HG03442 (cell line): ENCODE measurements around the gene WDR20.
"Not testable (repeated sequence)": the region's sequence is repeated elsewhere in the genome, so short reads cannot be mapped to it uniquely, and the experiment has no call there.

ENCODE experiments used
- ATAC-seq: cut with Tn5 transposase; IDR thresholded peaks from one replicate; pipeline ENCODE4 v1.9.1; 2021; ENCODE audit warnings: mild to moderate bottlenecking, moderate library complexity; ENCODE audit not compliant: unreplicated experiment

The WDR20 gene, protein sequence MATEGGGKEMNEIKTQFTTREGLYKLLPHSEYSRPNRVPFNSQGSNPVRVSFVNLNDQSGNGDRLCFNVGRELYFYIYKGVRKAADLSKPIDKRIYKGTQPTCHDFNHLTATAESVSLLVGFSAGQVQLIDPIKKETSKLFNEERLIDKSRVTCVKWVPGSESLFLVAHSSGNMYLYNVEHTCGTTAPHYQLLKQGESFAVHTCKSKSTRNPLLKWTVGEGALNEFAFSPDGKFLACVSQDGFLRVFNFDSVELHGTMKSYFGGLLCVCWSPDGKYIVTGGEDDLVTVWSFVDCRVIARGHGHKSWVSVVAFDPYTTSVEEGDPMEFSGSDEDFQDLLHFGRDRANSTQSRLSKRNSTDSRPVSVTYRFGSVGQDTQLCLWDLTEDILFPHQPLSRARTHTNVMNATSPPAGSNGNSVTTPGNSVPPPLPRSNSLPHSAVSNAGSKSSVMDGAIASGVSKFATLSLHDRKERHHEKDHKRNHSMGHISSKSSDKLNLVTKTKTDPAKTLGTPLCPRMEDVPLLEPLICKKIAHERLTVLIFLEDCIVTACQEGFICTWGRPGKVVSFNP

DNA sequence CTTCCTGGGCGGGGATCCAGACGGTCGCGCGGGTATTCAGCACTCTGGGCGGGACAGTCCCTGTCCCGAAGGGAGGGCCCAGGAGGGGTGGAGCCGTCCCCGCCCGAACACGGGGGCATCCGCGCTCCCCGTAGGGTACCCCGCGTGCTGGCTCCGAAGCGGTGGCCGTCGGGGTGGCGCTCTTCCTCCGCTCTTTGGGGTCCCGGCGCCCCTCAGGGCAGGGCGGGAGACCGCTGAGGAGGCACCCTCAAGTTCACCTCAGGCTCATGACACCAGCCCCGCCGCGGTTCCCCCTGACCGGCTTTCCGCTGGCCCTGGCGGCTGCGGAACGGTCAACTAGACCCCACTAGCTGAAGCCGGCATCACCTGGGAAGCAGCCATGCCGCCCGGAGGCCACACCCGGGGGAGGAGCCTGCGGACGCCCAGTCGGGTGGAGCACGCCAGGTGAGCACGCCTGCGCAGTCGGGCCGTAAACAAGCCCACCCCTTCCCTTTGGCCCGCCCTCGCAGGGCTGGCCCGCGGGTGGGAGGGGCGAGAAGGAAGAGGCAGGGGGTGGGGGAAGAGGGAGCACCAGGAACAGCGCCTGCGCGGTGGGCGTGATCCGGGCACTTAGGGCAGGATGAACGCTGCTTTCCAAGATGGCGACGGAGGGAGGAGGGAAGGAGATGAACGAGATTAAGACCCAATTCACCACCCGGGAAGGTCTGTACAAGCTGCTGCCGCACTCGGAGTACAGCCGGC, at the start of gene WDR20:
TSS of gene WDR20 (plus strand) at position 612 of the 741 bp plus-strand sequence. CDS start at position 639, 27 bp downstream.
- peak; percentile 91 for ATAC-seq

DNA sequence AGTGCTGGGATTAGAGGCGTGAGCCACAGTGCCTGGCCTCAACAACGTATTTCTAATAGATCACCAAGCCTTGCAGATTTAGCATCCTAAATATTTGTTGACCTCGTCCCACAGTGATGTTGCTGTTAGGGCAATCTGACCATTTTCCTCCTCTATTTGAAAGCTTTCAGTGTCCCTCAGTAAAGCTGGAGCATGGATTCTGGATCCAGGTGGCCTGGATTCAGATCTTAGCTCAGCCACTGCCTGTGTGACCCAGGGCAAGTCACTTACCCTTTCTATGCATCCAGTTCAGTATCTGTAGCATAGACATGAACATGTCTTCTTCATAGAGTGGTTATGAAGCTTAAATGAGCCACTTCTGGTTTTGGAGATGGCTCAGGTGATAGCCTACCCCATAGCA, 49.0 kb upstream of the WDR20 start:
- no peak for ATAC-seq

DNA sequence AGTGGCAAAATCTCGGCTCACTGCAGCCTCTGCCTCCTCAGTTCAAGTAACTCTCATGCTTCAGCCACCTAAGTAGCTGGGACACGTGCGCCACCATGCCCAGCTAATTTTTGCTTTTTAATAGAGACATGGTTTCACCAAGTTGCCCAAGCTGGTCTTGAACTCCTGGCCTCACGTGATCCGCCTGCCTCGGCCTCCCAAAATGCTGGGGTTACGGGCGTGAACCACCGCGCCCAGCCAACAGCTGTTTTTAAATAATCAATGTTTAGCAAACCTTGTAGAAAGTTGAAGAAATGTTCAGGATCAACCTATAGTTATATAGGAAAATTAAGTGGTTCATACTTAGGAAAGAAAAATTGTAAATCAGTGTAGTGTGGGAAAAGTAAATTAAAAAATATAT, 46.9 kb upstream of the WDR20 start:
- ATAC-seq, result no peak

DNA sequence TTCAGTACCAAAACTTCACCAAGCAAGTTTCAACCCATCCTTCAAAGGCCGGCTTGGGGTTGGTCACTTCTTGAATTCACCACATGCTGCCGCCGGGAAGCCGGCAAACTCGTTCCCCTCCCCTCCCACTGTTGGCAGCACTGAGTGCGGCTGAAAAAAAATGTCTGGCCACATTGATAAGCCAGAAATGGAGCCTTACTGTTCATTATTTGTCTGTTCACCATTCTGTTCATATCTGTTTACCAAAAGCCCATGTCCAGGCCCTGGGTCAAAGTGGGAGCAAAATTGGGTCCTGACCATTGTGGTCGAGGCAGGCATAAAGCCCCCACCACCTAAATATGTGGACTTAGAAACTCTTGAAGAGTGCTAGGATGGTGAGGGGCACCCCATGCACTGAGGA, 45.6 kb upstream of the WDR20 start:
- no peak for ATAC-seq

DNA sequence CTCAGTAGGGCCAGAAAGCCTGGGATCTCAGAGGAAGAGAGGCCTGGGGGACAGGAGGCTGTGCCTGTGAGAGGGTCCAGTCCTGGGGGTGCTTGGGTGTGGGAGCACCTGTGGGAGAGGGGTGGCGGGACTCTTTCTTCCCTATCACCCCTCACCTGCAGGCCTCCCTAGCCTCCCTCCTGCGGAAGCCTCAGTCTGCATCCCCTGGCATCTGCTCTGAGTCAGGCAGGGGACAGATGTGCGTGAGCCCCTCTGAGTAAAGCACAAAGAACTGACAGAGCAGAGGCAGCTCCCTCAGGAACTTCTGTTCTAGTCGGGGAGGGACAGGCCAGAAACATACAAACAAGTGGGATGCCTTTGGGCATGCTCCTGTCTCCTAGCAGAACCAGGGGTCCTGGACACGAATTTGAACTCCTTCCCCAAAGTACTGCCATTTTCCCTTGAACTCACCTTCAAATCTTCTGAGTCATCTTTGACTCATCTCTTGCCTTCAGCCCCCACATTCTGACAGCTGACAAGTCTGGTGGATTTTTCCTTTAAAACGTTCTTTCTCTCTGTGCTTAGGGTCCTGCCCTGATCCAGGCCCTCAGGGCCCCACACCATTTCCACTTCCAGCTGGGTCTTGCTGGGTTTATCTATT, 44.3 kb upstream of the WDR20 start:
- no peak for ATAC-seq

DNA sequence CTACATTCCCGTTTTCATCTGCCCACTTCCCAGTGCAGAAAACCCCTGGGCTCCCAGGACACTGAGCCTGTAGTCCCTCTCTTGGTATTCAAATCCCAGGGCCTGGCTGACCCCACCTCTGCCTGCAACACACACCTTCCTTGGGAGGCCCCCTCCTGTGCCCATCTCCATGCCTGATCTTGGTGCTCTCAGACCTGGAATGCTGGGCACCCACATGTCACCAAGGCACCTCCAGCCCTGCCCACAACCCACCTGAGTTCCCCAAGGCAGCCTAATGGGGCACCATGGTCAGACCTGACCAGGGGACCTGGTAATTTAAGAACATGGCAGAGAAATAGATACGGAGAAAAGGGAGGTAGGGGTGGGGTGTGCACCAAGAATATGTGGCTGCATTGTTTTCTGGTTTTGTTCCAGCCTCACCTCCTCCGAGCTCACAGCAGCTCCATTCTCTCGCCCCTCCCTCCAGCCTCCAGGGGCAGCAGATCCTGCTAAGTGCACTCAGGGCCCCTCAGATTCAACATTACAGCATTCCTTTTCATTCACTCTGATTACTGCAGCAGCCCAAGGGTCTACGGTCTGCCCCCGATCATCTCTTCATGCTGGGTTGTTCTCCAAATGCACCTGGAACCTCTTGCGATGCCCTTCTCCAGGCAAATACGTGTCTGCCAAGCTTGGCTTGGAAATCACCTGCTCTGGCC, 43.7 kb upstream of the WDR20 start:
- ATAC-seq, result no peak

DNA sequence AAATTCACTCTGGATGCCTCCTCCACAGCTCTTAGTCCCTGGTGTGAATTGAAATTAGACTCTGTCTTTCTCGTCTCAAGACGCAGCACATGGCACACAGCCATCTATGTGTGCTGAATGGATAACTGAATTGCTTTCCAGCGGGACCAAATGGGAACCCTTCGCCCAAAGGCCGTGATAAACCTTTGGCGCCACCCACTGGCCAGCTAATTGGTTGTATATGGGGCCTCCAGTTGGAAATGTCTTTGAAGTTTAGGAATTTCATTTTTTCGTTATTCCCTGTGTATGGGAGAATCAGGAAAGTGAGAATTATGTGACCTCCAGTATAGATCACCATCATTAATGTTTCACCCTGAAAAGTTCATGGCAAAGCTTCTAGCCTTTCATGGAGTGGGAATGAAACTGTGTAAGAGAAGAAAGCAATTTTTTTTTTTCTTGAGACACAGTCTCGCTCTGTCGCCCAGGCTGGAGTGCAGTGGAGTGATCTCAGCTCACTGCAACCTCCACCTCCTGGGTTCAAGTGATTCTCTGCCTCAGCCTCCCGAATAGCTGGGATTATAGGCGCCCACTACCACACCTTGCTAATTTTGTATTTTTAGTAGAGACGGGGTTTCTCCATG, 43.0 kb upstream of the WDR20 start:
- no peak for ATAC-seq

DNA sequence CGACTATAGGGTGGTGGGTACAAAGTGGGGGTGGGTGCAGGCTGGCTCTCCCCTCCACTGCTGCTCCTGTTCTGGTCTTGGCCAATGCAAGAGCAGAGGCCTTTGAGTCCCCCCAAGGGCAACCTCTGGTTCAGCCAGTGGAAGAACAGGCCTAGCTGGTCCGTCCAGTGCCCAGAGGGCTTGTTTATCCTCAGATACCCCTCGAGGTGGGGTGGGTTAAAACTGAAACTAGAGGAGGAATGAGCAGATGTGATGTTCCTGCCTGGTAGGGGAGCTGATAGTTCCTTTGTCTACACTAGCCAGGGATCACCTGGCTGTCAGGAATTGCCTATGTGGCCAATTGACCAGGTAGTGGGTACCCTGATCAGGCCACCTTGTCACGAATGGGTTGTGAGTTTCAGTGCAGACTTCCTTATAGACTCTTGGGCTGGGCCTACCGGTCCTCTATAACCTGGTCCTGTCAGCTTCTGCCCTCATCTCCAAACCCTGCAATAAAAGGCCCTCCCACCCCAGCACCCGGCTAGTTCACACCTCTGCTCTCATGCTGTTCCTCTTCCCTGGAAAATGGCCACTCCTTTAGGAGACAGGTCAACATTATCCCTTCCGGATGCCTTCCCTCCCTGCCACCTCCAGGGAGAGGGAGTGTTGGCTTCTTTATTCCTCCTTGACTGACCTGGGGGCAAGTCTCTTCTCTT, 42.1 kb upstream of the WDR20 start:
- no peak for ATAC-seq

DNA sequence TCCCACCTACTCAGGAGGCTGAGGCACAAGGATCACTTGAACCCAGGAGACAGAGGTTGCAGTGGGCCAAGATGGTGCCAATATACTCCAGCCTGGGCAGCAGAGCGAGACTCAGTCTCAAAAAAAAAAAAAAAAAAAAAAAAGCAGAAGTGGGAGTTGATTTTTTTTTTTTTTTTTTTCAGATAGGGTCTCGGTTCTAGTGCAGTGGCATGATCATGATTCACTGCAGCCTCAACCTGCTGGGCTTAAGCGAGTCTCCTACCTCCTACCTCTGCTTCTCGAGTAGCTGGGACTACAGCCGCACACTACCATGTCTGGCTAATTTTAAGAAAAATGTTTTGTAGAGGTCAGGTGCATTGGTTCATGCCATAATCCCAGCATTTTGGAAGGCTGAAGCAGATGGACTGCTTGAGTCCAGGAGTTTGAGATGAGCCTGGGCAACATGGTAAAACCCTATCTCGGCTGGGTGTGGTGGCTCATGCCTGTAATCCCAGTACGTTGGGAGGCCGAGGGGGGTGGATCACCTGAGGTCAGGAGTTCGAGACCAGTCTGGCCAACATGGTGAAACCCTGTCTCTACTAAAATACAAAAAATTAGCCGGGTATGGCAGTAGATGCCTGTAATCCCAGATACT, 36.5 kb upstream of the WDR20 start:
- no peak for ATAC-seq

DNA sequence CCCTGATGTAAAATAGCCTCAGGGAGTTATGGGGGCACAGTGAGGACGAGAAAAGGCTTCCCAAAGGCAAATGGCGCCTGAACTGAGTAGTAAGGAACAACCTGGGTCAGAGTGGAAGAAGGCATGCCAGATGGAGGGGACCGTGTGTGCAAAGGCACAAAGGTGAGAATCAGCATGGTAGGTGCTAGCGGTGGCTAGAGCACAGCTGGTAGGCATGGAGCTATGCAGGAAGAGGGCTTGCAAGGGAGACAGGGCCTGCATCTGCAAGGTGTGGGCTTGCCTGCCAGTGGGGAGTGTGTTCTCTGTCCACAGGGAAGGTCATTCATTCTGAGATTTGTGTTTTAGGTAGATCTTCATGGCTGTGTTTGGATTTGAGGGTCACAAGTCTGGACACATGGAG, 34.3 kb upstream of the WDR20 start:
- no peak for ATAC-seq

DNA sequence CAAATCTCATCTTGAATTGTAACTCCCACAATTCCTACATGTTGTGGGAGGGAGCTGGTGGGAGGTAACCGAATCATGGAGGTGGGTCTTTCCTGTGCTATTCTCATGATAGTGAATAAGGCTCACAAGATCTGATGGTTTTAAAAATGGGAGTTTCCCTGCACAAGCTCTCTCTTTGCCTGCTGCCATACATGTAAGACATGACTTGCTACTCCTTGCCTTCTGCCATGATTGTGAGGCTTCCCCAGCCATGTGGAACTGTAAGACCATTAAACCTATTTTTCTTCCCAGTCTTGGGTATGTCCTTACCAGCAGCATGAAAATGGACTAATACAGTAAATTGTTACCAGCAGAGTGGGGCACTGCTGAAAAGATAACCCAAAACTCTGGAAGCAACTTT, 30.4 kb upstream of the WDR20 start:
- not testable (repeated sequence) for ATAC-seq

DNA sequence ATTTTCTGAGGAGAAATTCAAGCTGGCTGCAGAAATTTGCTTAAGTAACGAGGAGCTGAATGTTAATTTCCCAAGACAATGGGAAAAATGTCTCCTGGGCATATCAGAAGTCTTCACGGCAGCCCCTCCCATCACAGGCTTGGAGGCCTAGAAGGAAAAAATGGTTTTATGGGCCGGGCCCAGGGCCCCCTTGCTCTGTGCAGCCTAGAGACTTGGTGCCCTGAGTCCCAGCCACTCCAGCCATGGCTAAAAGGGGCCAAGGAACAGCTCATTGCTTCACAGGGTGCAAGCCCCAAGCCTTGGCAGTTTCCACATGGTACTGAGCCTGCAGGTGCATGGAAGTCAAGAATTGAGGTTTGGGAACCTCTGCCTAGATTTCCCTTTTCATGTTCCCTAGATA, 28.6 kb upstream of the WDR20 start:
- no peak for ATAC-seq

DNA sequence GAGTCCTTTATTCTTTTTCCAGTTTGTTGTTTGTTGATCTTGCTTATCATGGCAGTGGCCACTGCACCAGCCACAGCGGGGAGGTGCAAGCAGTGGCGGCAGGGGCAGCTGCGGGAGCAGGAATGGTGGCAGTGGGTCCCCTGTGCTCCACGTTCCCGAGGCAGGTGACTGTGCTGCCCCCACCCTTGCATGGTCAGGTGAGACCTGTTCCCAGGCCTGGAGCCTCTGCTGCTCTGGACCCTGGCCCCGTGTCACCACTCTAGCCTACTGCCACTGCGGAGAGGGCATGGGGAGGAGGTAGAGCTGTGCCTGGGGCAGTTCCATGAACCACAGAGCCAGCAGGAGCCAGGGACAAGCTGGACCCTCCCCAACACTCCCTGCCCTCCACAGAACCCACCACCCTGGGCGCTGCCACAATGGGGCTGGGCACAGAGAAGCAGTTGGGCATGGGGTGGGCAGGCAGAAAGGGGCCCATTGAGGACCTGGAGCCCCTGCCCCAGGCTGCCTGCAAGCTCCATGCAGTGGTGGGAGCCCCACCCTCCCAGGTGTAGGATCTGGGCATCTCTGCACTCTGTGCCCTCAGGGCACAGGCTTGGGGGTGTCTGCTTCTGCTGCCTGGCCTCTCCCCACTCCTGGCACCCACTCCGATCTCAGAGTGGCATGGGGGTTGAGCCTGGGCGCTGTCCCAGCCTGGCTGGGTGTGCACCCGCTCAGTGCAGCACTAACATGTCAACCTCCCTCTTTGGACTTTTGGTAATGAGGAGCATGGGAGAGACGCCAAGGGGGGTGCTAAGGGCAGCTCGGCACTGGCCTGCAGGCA, 23.1 kb upstream of the WDR20 start:
- no peak for ATAC-seq

DNA sequence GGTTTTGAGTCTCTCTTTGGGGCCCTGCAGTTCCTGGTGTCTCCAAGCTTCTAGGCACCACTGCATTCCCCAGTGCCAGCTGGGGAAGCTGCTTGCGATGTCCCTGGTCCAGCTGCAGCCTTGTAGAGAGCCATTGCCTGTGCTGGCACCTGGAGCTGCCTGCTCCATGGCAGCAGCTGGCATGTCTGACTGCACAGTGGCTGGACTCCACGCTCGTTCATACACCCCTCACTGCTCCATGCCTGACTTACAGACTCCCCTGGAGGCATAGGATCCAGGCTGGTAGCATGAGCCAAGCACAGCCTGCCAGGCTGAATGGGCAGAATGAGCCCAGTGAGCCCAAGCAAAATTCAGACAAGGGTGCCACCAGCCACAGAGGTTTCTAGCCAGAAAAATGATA, 21.8 kb upstream of the WDR20 start:
- no peak for ATAC-seq

DNA sequence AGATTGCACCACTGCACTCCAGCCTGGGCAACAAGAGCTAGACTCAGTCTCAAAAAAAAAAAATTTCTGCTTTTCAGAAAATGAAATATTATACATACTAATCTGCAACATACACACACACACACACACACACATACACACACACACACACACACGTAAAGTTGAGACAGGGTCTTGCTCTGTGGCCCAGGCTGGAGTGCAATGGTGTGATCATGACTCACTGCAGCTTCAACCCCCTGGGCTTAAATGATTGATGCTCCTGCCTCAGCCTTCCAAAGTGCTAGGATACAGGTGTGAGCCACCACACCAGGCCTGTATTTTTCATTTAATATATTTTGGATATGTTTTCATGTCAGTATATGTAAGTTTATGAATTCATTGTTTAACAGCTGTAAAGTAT, 18.8 kb upstream of the WDR20 start:
- ATAC-seq, result no peak

DNA sequence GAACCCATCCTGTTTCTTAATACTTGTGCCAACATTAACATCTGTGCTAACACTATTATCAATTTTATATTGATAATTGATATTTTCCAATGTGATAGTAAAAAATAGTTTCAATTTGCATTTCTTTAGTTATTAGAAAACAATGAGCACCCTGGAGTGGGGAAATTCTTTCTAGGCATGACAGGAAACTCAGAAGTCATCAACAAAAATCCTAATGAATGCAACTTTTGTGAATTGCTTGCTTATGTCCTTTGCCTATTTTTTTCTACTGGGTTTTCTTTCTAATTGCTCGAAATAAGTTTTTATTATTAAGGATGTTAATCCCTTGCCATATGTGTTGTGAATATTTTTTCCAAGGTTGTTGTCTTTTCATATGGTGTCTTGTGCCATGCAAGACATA, 18.1 kb upstream of the WDR20 start:
- no peak for ATAC-seq

DNA sequence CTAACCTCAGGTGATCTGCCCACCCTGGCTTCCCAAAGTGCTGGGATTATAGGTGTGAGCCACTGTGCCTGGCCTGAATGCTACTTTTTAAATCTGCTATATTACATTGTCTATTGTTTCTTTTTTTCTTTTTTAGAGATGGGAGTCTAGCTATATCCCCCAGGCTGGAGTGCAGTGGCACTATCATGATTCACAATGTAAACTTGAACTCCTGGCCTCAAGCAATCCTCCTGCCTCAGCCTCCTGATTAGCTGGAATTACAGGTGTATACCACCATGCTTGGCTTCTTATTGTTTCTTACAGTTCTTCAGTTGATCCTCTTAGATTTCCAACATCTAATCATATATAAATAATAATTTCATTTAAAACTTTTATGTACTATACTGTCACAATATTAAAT, 15.3 kb upstream of the WDR20 start:
- no peak for ATAC-seq

DNA sequence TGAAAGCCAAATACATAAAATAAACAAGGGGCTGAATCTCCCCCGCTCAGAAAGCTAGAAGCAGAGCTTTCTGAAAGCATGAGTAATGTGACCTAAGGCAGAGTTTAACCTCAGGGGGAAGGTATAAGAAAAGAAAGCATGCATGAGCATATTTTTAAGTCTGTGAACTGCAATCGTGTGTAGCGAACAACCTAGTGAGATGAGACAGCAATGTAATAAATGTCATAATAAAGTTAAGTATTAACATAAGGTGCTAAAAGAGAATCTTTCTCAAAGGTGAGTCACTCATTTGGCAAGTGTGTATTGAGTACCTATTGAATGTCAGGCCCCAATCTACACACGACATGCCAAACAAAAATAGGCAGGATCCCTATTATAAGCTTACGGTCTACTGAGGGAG, 14.2 kb upstream of the WDR20 start:
- no peak for ATAC-seq
